GM19455 (cell line): ENCODE results near the gene RPL39.
"Not testable (repeated sequence)": the region's sequence is repeated elsewhere in the genome, so short reads cannot be mapped to it uniquely, and the experiment has no call there.

Experiments used
- ATAC-seq: cut with Tn5 transposase; IDR thresholded peaks from one replicate; pipeline ENCODE4 v1.9.1; 2021; ENCODE audit not compliant: unreplicated experiment

Gene RPL39

DNA sequence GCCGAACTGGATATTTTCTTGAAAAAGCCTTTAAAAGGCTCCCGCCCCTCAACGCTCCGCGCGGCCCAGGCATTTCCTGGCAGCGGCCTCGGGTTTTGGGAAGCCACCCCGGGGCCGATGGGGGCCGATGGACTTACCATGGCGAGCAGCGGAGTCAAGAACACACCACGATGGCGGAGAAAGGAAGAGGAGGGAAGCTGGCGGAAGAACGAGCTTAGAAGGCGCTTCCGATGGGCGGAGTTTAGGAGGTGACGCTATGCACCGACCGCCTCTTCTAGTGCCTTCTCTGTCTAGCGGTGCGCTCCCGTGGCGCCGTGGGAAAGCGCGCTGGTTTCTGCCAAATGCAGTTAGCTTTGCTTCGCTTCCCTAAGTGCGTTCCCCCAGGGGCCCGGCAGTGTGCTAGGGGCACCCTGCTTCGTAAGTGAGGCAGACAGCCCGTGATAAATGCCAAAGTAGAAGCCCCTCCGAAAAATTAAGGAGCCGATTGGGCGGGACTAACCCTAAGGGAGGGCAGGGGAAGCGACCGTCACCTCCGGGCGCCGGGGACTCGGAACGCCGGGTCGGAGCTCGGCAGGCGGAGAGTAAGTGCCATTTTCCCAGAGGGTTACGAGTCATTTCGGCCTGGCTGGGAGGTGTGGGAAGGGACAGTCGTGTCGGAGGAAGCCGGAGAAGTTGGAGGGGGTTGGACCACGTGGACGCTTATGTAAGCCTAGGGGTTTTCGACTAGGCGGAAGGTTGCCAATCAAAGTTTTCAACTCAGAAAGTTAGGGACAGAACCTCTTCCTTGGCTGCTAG, at the start of gene RPL39:
RPL39 (minus strand) TSS at position 194 of the 795 bp plus-strand sequence; CDS start at position 140, 54 bp downstream.
- ATAC-seq = peak; percentile 97

DNA sequence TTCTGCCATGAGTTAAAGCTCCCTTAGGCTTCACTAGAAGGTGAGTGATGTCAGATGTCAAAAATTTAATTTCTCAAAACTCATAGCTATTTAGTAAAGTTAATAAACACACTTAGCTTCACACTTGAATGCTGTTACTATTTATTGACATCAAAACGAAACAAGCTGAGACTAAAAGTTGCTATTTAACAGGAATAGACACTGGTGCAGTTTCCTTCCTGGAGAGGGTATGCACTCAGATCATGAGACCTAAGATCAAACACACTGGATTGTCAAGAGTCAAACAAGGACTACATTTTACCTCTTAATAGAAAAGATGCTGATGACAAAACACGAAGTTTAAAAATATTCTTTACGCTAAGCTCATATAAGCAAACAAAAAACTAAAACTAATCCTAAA, 42.5 kb upstream of the RPL39 start:
- no peak for ATAC-seq

DNA sequence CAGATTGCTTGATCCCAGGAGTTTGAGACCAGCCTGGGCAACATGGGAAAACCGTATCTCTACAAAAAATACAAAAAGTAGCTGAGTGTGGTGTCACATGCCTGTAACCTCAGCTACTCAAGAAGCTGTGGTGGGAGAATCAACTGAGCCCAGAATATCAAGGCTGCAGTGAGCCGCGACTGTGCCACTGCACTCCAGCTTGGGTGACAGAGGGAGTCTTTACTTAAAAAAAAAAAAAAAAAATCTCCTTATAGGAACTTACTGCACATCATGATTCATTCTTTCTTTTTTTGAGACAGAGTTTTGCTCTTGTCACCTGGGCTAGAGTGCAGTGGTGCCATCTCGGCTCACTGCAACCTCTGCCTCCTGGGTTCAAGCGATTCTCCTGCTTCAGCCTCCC, 37.0 kb upstream of the RPL39 start:
- ATAC-seq = no peak

DNA sequence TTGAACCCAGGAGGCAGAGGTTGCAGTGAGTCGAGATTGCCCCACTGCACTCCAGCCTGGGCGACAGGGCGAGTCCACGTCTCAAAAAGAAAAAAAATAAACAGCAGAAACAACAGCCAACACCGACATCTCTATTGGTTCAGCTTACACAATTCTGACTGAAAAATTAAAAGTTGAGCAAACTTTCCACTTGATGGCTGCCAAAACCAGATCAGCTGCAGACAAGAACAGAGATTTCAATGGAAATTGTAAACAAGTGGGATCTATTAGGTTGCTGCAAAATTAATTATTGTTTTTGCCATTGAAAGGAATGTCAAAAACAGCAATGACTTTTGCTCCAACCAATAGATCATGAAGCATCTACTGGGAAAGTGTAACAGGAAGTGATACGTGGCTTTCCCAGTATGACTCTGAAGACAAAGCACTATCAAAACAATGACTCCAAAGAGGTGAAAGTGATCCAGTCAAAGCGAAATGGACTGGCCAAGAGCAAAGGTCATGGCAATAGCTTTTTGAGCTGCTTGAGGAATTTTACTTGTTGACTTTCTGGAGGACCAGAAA, 35.0 kb upstream of the RPL39 start:
- no peak for ATAC-seq

DNA sequence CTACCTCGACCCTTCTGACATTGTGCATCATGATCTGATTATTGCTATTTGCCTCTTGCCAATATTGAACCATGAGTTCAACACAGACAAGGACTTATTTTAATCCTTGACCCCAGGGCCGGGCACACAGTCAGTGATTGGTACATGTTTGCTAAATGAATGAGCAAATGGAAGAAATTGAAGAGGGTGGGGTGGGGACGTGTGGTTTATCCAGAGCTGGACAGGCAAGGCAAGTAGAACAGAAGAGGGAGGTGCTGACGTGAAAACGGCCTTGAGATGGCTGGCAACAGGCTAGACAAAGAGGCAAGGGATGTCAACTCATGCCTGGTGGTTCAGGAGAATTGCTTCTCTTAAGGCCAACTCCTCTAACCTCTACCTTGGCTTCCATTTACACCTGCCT, 32.8 kb upstream of the RPL39 start:
- ATAC-seq = not testable (repeated sequence)

DNA sequence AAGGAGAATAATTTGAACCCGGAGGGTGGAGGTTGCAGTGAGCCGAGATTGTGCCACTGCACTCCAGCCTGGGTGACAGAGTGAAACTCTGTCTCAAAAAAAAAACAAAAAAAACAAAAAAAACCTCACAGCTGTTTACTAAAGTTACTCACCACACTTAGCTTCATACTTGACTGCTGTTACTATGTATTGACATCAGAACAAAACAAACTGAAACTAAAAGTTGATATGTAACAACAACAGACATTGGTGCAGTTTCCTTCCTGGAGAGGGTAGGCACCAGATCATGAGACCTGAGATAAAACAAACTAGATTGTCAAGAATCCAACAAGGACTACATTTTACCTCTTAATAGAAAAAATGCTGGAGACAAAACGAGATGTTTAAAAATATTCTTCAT, 30.3 kb upstream of the RPL39 start:
- peak; percentile 94 for ATAC-seq

DNA sequence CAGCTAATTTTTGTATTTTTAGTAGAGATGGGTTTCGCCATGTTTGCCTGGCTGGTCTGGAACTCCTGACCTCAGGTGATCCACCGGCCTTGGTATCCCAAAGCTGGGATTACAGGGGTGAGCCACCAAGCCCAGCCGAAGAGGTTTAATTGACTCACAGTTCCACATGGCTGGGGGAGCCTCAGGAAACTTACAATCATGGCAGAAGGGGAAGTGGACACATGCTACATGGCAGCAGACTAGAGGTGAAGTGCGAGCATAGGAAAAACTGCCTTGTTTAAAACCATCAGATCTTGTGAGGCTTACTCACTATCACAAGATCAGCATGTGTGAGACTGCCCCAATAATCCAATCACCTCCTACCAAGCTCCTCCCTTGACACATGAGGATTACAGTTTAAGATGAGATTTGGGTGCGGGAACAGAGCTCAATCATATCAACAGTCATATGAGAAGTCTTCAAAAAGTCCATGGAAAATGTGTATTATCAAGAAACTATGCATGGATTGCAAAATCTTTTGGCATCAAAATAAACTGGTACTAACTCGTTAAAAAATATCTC, 25.8 kb upstream of the RPL39 start:
- no peak for ATAC-seq

DNA sequence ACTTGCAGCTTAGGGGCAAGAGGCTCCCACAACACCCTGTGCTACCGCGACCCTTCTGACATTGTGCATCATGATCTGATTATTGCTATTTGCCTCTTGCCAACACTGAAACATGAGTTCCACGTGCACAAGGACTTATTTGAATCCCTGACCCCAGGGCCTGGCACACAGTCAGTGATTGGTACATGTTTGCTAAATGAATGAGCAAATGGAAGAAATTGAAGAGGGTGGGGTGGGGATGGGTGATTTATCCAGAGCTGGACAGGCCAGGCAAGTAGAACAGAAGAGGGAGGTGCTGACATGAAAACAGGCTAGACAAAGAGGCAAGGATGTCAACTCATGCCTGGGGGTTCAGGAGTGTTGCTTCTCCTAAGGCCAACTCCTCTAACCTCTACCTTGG, 24.9 kb upstream of the RPL39 start:
- no peak for ATAC-seq

DNA sequence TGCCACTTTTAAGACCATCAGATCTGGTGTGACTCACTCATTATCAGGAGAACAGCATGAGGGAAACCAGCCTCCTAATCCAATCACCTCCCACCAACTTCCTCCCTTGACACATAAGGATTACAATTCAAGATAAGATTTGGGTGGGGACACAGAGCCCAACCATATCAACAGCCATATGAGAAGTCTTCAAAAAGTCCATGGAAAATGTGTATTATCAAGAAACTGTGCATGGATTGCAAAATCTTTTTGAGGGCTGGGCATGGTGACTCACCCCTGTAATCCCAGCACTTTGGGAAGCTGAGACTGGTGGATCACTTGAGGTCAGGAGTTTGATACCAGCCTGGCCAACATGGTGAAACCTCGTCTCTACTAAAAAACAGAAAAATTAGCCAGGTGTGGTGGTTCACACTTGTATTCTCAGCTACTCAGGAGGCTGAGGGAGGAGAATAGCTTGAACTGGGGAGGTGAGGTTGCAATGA, 17.8 kb upstream of the RPL39 start:
- ATAC-seq = no peak

DNA sequence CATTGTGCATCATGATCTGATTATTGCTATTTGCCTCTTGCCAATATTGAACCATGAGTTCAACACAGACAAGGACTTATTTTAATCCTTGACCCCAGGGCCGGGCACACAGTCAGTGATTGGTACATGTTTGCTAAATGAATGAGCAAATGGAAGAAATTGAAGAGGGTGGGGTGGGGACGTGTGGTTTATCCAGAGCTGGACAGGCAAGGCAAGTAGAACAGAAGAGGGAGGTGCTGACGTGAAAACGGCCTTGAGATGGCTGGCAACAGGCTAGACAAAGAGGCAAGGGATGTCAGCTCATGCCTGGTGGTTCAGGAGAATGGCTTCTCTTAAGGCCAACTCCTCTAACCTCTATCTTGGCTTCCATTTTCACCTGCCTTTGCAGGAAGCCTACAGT, 17.0 kb upstream of the RPL39 start:
- ATAC-seq = not testable (repeated sequence)

DNA sequence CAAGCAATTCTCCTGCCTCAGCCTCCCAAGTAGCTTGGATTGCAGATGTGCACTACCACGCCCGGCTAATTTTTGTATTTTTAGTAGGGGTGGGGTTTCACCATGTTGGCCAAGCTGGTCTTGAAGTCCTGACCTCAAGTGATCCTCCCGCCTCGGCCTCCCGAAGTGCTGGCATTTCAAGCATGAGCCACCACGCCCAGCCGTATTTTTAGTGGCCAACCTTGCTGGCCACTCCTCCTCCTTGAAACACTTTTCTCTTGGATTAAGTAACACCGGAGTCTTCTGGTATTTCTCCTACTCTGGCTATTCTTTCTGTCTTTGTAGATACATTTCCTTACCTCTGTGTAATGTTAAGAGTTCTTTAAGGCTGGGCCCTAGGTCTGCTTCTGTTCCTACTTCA, 11.1 kb upstream of the RPL39 start:
- ATAC-seq = no peak

DNA sequence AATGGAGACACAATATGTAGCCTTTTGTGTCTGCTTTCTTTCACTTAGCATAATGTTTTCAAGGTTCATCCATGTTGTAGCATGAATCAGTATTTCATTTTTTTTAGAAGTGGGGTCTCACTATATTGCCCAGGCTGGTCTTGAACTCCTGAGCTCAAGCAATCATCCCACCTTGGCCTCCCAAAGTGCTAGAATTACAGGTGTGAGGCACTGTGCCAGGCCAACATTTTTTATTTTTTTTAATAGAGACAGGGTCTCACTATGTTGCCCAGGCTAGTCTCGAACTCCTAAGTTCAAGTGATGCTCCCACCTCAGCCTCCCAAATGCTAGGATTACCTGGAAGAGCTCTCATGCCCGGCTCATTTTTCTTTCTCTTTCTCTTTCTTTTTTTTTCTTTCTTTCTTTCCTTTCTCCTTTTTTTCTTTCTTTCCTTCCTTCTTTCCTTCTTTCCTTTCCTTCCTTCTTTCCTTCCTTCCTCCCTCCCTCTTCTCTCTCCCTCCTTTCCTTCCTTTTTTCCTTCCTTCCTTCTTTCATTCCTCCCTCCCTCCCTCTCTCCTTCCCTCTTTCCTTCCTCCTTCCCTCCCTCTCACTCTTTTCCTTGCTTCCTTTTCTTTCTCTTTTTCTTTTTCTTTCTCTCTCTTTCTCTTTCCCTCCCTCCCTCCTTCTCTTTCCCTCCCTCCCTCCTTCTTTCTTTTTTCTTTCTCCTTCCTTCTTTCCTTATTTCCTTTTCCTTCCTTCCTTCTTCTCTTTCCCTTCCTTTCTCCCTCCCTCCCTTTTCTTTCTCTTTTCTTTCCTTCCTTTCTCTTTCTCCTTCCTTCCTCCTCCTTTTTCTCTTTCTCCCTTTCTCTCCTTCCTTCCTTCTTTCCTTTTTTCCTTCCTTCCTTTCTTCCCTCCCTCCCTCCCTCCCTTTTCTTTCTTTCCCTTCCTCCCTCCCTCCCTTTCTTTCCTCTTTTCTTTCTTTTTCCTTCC, 10.1 kb upstream of the RPL39 start:
- no peak for ATAC-seq

DNA sequence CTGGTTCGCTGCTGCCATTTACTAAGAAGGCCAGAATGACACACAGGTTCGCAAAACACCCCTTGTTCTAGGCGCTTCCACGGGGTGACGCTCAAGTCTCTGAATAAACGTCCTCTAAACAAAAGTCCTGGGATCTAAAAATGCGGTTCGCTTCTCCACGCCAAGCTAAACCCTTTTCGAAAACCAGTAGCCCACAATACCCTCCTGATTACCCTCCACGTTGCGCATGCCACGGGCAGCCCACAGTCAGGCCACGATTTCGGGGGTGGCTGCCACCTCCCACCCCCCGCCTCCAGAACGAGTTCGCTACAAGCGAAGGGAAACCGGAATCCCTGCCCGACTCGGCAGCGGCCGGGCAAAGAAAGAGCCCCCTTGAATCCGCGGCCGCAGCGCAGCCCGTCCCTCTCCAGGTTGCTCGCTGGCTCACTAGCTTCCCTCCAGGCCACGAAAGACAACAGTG, 423 bp downstream of the RPL39 start:
- peak; percentile 5 for ATAC-seq

DNA sequence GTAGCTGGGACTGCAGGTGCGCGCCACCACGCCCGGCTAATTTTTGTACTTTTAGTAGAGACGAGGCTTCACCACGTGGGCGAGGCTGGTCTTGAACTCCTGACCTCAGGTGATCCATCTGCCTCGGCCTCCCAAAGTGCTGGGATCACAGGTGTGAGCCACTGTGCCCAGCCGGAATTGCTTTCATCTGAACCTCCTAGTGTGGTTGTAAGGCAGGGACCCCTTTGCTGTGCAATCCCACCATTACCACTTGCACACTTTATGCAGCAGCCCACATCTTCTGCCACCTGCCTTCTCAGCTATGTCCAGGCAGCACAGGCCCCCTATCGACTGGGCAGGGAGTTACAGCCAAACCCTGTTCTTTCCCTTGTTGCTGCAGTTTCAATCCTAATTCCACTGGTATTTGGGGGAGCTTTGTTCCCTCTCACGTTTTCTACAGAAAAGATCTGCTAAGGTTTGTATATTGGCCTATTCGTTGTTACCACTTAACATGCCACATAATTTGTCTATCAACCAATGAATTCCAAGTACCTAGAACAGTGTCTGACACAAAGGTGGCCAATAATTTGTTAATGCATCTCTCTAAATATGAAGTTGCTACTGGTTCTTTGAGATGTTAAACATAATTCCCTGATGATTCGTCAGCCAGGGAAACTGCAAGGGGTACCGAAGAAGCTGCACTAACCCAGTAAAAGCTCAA, 6.5 kb downstream of the RPL39 start:
- no peak for ATAC-seq

DNA sequence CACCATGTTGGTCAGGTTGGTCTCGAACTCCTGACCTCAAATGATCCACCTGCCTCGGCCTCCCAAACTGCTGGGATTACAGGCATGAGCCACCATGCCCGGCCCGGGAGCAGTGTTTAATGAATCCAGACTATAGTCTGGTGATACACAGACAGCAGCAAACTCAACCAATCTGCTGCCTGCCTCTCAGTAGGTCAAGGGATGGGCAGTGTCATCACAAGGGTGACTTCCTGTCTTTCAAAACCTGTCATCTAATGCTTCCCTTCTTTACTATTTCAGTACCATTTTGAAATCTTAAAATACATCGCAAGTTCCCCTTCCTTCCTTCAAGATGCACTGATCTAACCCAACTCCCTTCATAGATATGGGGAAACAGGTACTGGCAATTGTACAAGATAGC, 8.4 kb downstream of the RPL39 start:
- ATAC-seq = no peak

DNA sequence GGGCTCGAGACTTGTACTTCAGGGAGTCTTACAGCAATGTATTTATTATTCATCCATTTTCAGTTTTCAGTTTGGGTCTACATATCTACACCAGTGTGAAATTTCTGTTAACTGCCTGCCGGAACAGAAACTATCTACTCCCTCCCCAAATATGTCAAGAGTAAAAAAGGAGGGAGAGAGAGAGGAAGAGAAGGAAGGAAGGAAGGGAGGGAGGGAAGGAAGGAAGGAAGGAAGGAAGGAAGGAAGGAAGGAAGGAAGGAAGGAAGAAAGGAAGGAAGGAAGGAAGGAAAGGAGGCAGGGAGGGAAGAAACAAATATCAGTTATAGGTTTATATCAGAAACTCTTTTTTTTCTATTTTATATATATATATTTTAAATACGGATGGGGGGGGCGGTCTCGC, 12.6 kb downstream of the RPL39 start:
- ATAC-seq = no peak

DNA sequence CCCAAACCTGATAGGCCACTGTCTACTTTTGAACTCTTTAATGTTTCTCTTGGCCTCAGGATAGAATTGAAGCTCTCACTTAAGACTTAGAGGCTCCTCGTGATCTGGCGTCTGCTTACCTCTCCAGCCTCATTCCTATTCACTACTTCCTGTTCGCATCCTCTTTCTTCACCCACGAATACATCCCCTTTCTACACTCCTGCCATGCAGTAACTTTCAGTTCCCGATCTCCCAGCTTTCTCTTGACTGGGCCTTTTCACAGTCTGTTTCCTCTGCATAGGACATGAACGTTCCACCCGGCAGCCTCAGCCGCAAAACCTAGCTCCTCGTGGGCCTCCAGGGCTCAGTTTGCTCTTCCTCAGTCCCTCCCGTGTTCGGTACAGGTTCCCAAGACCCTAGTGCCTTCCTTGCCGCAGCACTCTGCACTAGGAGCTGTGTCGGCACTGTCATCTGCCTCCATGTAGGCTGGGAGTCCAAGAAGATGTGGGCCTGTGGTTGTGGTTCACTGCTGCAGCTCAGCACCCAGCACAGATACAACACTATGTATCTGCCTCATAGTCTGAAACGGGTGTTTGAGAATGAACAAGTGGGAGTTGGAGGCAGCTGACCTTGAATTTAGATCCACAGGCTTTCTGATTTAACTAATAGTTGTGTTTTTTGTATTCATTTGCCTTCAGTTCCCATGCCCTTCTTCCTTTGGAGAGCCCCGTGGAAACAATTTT, 15.8 kb downstream of the RPL39 start:
- ATAC-seq = peak; percentile 61

DNA sequence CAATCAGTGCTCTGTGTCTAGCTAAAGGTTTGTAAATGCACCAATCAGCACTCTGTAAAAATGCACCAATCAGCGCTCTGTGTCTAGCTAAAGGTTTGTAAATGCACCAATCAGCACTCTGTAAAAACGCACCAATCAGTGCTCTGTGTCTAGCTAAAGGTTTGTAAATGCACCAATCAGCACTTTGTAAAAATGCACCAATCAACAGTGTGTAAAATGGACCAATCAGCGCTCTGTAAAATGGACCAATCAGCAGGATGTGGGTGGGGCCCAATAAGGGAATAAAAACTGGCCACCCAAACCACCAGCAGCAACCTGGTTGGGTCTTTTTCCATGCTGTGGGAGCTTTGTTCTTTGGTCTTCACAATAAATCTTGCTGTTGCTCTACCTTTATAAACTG, 22.0 kb downstream of the RPL39 start:
- not testable (repeated sequence) for ATAC-seq

DNA sequence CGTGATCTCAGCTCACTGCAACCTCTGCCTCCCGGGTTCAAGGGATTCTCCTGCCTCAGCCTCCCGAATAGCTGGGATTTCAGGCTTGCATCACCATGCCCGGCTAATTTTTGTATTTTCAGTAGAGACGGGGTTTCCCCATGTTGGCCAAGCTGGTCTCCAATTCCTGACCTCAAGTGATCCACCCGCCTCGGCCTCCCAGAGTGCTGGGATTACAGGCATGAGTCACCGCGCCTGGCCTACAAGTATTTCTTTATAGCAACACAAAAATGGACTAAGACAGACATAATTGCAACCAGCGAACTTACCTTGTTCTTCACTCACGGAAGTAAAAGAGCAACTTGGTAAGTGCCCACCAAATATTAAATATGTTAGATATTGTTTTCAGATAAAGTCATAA, 23.0 kb downstream of the RPL39 start:
- not testable (repeated sequence) for ATAC-seq
